TTC549 (cell line): Measurements from ENCODE around the gene CADM2.
"Not testable (repeated sequence)": the region's sequence is repeated elsewhere in the genome, so short reads cannot be mapped to it uniquely, and the experiment has no call there.

Experiments used
- FAIRE-seq: peaks from 2 replicates; lab custom pipeline; 2012; peaks lifted over from hg19 to GRCh38; lab: Jason Lieb, UNC

The CADM2 gene

DNA sequence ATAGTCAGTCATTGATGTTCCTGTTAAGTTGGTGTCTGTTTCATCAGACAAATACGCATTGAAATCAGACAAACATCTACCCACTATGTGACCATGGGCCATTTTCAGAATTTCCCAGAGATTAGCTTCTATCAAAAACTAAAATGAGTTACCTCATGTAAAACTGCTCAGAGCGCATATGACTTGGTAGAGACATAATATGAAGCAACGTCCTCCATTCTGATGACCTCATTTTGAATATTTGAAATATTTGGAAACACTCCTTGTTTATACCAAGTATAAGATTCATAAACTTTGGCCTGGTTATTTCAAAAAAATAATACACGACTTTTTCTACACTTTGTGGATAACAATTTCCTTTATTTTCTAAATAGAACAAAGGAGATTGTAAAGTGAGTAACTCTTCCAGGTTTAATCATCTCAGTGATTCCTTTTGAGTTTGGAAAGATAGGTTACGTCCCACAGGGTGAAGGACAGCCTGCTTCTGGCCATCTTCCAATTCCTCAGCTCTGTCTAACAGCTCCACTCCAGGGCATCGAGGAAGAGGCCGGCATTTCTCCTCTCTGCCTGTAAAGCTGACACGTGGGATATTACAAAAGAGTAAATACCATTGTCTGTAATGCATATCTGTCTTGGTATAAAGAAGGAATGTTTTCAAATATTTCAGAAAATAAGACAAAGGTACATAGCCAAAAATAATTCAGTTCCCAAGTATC lies 122.6 kb downstream of the CADM2 start:
- FAIRE-seq: no peak

DNA sequence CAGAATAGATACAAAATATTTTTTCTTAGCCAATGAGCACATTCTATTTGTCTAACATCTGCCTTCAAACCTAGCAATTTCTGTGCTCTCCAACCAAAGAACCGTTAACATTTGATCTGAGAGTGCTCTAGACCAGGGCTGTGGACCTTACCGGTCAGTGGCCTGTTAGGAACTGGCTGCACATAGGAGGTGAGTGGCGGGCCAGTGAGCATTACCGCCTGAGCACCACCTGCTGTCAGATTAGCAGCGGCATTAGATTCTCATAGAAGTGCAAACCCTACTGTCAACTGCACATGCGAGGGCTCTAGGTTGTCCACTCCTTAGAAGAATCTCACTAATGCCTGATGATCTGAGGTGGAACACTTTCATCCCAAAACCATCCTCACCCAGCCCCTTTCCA lies 131.7 kb downstream of the CADM2 start:
- no peak for FAIRE-seq

DNA sequence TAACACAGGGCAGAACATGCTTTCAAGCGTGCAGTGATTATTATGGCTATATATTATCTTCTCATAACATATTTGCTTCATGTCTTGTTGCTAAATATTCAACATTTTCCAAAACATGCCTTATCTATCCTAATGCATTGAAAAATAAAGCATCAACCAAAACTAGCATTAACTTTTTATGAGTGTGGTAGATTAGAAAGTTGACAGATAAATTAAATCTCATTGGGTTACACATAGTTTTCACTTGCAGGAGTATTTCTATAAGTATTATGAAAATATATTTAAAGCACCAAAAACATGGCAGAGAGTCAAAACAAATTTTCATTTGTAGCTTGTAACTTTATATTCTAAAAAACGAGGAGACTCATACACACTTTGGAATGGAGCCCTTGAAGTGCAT lies 141.5 kb downstream of the CADM2 start:
- no peak for FAIRE-seq

DNA sequence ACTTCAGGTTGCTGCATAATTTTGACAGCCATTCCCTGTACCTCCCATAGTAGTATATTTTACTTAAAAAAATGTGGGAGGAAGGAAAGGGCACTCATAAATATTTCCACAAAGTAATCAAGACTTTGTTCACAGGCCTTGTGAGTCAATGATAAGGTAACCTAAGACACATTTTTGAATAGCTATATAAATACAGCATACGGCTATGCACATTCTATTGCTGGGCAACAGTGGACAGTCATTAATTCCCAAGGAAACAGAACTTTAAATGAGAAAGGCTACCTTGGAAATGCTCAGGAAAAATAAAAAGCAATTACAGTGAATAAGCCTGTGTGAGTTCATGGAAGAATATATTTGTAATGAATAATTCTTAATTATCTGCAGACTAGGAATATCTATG lies 144.0 kb downstream of the CADM2 start:
- no peak for FAIRE-seq

DNA sequence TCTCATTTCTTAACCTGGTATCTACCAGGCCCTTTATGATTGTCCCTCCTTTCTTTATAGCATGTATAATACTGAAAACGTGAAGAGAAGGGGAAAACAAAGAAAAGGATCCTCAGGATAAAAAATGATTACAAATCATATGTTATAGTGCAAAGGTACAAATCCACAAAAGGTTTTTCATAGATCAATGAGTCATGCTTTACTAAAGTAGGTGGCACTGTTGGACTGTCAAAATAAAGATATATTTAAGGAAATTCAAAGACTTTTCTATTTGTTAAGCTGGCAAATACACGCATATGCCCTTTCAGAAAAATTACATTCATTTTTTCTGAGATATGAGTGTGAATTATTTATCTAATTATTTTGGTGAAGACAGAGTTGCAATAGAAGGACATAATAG lies 151.6 kb downstream of the CADM2 start:
- FAIRE-seq: no peak

DNA sequence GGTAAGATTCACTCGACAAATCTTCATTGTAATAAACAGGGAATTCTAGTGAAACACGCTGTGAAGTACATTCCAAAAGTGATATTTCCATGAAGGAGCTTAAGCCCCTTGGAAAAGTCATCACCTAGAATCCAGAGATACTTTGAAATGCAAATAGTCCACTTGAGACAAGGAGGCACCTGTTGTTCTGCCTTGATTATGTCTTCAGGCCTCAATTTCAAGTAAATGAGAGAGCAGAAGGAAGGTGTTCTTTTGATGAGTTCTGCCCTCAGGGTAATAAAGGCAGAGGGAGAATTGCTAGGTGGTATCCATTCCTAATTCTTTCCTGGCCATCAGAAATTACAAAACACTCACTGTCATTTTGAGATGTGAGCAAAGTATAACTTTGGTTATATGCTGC lies 162.1 kb downstream of the CADM2 start:
- FAIRE-seq: no peak

DNA sequence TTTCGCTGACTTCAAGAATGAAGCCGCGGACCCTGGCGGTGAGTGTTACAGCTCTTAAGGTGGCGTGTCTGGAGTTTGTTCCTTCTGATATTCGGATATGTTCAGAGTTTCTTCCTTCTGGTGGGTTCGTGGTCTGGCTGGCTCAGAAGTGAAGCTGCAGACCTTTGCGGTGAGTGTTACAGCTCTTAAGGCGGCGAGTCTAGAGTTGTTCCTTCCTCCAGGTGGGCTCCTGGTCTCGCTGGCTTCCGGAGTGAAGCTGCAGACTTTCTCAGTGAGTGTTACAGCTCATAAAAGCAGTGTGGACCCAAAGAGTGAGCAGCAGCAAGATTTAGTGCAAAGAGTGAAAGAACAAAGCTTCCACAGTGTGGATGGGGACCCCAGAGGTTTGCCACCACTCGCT lies 174.1 kb downstream of the CADM2 start:
- not testable (repeated sequence) for FAIRE-seq

DNA sequence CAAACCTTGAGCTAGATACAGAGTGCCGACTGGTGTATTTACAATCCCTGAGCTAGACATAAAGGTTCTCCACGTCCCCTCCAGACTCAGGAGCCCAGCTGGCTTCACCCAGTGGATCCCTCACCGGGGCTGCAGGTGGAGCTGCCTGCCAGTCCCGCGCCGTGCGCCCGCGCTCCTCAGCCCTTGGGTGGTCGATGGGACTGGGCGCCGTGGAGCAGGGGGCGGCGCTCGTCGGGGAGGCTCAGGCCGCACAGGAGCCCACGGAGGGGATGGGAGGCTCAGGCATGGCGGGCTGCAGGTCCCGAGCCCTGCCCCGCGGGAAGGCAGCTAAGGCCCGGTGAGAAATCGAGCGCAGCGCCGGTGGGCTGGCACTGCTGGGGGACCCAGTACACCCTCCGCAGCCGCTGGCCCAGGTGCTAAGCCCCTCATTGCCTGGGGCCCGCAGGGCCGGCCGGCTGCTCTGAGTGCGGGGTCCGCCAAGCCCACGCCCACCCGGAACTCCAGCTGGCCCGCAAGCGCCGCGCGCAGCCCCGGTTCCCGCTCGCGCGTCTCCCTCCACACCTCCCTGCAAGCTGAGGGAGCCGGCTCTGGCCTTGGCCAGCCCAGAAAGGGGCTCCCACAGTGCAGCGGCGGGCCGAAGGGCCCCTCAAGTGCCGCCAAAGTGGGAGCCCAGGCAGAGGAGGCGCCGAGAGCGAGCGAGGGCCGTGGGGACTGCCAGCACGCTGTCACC lies 175.1 kb downstream of the CADM2 start:
- not testable (repeated sequence) for FAIRE-seq

DNA sequence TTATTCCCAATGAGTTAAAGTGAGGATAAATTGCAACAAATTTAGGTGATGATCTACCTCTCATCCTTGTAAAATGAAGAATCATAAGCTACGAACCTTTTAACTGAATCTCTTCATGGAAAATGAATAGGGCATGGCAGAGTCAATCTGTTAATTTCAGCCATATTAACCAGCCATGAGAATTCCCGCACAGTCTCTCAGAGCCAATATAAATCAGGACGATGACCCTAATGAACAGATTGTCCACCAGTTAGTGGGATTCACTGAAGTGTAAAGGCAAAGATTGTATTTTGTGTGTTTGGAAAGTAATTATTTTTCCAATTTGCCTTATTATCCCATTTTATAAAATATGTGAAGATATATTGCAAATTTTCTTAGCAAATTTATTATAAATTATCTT lies 183.8 kb downstream of the CADM2 start:
- no peak for FAIRE-seq

DNA sequence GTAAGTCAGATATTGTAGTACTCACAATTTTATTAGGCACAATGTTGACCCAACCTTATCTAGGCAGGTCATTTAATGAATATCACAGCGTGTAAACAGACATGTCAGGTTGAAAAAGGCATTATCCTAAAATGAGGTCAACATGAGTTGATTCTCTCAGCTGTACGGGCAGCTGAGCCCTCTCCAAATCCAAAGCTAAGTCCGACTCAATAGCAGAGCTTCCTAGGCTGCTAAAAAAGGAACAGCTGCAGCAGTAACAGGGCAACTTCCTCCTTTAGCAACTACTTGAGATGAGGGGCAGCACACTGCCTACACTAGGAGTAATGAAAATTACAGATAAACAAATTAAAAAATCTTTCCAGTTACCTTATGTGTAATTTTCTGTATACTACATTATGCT lies 189.2 kb downstream of the CADM2 start:
- no peak for FAIRE-seq

DNA sequence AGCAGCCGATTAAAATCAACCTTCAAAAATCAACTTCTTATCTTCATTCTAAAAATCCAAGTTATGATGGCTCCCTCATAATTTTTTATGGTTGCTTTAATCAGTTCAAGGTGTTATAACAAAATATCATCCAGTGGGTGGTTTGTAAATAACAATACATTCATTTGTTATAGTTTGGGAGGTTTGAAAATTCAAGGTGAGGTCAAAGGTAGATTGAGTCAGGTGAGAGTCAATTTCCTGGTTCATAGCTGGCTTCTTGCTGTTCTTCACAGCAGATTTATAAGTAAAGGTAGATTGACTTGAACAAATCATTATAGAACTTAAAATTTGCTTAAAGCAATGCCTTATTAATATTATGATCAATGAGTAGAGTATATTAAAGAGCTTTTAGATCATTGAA lies 192.8 kb downstream of the CADM2 start:
- FAIRE-seq: no peak

DNA sequence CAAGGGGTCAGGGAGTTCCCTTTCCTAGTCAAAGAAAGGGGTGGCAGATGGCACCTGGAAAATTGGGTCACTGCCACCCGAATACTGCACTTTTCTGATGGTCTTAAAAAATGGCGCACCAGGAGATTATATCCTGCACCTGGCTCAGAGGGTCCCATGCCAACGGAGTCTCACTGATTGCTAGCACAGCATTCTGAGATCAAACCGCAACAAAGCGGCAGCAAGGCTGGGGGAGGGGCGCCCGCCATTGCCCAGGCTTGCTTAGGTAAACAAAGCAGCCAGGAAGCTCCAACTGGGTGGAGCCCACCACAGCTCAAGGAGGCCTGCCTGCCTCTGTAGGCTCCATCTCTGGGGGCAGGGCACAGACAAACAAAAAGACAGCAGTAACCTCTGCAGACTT lies 194.5 kb downstream of the CADM2 start:
- FAIRE-seq: not testable (repeated sequence)

DNA sequence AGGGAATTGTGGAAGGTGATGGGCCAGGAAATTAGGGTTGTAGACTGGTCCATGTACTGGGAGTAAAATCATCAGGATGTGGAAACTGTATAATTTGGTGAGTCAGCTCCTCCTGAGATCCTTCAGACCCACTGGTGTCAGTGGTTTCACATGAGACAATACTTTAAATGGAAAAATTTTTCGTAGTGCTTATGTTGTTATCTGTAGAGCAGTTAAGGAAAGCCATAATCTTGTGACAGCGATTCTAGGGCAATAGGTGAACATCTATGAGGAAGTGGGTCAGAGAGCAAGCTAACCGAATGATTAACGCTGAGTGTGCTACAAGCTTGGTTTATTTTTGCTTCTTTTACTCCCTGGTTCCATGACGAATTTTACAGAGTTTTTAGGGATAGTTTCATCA lies 200.6 kb downstream of the CADM2 start:
- FAIRE-seq: no peak

DNA sequence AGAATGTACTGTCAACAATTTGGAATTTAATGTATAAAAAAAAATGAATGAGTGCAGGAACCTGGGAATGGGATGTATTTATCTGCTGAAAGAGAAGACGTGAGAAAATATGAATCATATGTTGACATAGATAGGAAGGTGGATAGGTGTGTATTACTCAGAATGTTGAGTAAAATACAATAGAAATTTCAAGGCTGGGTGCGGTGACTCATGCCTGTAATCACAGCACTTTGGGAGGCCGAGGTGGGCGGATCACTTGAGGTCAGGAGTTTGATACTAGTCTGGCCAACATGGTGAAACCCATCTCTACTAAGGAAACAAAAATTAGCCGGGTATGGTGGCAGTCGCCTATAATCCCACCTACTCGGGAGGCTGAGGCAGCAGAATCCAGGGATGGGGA lies 202.8 kb downstream of the CADM2 start:
- no peak for FAIRE-seq

DNA sequence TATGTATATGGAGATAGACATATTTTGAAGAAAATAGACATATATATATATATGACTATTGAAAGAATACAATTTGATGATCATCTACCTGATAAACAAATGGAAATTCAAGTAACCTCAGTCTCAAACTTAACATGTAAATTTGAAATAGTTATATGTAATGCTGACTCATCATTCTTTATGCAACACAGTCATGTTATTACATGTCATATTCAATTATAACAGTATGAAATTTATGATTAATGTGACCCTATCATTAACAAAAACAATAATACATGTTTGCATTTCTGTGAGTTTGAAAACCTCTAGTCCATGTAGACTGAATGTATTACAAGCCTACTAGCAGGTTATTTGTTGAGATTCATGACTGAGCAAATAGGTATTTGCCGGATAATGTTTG lies 204.1 kb downstream of the CADM2 start:
- FAIRE-seq: no peak

DNA sequence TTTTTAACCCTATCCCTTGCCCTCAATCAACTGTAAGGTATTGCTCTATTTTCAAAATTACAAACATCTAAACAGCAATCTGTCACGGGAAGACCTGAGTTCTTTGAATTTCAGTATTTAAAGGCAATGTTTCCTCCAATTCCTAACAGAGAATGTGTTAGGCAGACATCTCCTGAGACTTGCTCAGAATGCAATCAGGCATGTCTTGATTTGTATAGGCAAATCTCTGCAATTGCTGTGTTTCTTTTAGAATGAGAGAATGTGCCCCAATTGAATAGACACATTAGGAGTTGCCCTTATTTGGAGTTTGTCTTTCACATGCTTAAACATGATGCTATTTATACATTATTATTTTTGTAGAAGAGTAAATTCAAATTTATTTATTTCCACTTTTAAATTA lies 205.6 kb downstream of the CADM2 start:
- FAIRE-seq: no peak

DNA sequence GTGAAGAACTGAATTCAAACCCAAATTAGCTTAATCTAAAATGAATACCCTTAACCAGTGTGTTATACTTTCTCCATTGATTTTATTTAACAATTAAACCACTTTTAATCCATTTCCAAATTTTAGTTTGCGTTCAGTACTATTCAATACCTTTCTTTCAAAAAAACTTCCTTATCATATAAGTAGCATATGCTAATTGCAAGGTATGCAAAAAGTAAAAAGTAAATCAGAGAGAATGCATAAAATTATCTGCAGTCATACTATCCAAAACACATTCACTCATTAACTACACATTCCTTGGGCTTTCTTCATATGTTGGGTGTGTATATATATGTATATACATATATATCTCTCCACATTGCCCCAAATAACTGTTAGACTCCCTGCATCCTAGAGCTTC lies 208.8 kb downstream of the CADM2 start:
- no peak for FAIRE-seq

DNA sequence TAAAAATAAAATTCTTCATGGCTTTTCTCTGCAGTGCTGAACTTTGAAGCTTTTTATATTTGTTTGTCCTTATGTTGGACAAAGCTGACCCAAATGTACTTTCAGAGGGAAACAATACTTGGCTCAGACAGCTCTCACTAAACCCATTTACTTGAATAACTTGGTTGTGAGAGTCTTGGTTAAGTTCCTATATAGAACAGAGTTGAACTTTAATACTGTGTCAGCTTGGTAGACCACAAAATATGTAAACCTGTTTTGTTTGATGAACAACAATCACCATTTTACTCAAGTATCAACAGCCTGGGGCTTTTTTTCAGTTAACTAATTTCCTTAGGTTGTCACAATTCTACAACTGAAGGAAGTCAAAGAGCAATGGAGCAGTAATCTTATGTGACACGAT lies 211.9 kb downstream of the CADM2 start:
- FAIRE-seq: no peak

DNA sequence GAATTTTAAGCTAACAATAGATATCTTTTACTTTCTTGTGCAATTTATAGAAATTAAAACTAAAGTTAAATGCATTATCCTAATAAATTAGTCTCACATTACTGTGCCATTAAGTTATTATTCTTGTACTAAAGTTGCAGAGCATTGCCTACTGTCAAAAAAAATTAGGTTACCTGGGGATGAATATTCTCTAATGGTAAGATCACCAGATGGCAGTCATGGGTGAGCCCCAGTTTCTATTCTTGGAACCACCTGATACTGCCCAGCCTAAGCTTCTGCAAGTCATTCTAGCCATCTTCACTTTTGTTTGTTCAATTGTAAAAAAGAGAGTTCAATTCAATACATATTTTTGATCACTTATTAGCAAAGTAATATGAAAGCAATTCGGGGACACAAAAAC lies 213.2 kb downstream of the CADM2 start:
- no peak for FAIRE-seq

DNA sequence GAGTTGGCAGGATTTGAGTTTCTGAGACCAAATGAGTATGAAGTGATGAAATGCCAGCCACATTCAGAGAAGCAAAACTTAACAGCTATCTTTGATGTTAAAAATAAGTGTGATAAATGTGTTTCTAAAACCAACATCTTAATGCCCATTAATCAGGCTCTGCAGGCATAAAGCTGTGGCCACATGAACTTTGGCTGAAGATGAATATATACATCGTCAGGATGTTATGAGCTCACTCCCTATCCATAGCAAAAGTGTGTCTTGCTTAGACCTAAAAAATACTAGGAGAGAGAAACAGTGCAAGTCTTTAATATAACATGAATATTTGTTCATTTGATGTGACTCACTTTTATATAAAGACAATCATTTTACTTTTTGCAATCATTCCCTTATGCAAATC lies 218.0 kb downstream of the CADM2 start:
- FAIRE-seq: no peak

DNA sequence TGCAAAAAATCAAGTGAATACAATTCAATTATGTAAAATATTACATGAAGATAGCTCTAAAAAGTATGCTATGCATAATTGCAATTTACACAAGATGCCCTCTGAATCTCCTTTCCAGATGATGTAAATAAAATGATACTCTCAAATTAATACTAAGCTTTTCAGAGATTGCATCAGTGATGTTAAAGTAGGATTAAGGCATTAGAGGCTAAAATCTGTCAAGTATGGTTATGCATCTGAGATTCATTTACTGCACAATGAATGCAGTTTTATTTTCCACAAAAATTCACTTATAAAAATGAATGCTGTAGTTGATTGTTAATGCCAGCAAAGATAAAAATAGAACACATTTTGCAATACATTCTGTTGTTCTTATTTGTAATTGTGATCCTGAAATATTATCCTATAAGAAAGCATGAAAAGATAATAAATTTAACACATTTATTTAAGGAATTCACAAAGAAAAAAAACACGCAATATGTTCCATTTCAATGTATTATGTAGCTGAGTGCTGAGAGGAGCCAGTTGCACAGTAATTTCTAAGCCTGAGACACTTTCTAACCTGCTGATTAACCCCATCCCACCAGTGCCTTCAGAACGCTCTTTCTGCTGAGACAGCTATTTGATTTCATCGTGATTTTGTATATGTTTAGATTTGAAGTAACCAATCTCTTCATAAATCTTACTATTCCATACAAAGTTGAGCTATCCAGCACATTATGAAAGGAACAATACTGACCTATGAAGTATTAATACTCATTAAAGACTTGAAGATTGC lies 224.4 kb downstream of the CADM2 start:
- no peak for FAIRE-seq

DNA sequence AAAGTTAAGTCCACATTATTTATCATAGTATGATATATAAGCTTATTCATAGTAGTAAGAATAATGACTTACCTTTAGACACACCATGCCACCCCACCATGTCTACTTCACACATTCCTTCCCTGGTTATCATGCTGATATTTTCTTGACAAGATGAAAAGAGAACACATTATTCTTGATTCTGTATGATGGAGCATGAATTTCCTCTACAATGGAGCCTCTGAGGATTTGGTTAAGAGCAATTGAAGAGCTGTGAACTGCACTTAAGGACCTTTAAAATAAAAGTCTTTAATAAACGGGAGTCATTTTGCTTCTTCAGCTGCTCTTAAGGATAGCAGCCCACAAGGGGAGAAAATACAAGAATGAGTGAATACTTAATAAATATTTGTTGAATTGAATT lies 226.7 kb downstream of the CADM2 start:
- FAIRE-seq: no peak

DNA sequence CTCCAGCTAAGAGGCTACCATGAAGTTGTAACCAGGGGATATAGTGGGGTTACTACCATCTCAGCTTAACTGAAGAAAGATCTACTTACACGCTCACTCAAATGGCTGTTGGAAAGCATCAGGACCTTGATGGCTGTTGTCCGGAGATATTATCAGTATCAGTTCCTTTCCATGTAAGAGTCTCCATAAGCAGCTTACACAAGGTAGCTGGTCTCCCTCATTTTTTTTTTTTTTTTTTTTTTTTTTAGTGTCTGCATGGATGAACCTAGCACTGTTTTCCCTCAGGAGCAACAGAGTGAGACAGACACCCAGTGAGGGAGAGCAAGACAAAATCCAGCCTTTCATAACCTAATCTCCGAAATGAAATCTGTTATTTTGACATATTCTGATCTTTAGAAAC lies 230.9 kb downstream of the CADM2 start:
- no peak for FAIRE-seq
